GM12873 (cell line): ENCODE data around the gene UBE4B.

Experiments used
- CTCF ChIP-seq: IDR thresholded peaks from 2 replicates; pipeline ENCODE4 v1.5.1; 2012; ENCODE audit warnings: low read depth, mild to moderate bottlenecking, moderate library complexity, low read length, control low read depth; ENCODE audit not compliant: insufficient read depth; ENCODE audit errors: missing control alignments

The UBE4B gene

GRCh38 chr1:10048601-10049000 is 15.8 kb downstream of the UBE4B start:
- no peak for TF ChIP-seq CTCF

GRCh38 chr1:10050611-10051010 is 17.9 kb downstream of the UBE4B start:
- TF ChIP-seq CTCF: no peak

GRCh38 chr1:10051656-10052055 is 18.9 kb downstream of the UBE4B start:
- no peak for TF ChIP-seq CTCF

- TF ChIP-seq CTCF: no peak
These were observed 19.6 kb downstream of the UBE4B start for GRCh38 chr1:10052347-10052746.

- no peak for TF ChIP-seq CTCF
These were observed 21.7 kb downstream of the UBE4B start for GRCh38 chr1:10054465-10054864.

- TF ChIP-seq CTCF: no peak
These were observed 23.8 kb downstream of the UBE4B start for GRCh38 chr1:10056599-10056987.

- no peak for TF ChIP-seq CTCF
These were observed 24.6 kb downstream of the UBE4B start for GRCh38 chr1:10057343-10057742.
